Natural killer cell (primary cell): Measurements from ENCODE around the gene LCP2. TPM values are rescaled to one million over a fixed set of nuclear protein-coding genes. Genes with fewer than 3 reads are reported as not detected.

ENCODE experiments used
- ATAC-seq, 3 donors: fragments of 150-1000 bp in 2 of 3; fragments of 200-7000 bp in 1 of 3; cut with Tn5 transposase; 1 replicate in 1 of 3; 2 replicates in 2 of 3; pipeline ENCODE4 v1.10.0; 2021; ENCODE audit warnings: mild to moderate bottlenecking in 2 of 3, moderate library complexity in 2 of 3
- DNase-seq, 2 donors: peaks; one replicate each; pipeline versions ENCODE4 v3.0.0 to v3.0.0-alpha.2; 2013 to 2021; ENCODE audit warnings: mixed read lengths in 1 of 2
- H3K27ac ChIP-seq: one replicate; pipeline ENCODE4 v1.5.1; 2013; ENCODE audit warnings: mild to moderate bottlenecking, low read length
- H3K27me3 ChIP-seq: one replicate; pipeline ENCODE4 v1.6.1; 2013; ENCODE audit warnings: low read length; ENCODE audit not compliant: control insufficient read depth, insufficient read depth
- H3K36me3 ChIP-seq: one replicate; pipeline ENCODE4 v1.6.1; 2013; ENCODE audit warnings: low read length; ENCODE audit not compliant: control insufficient read depth, insufficient read depth
- H3K4me1 ChIP-seq: one replicate; pipeline ENCODE4 v1.6.1; 2013; ENCODE audit warnings: low read length; ENCODE audit not compliant: control insufficient read depth, insufficient read depth
- H3K4me3 ChIP-seq: one replicate; pipeline ENCODE4 v1.5.1; 2013; ENCODE audit warnings: low read length
- H3K9me3 ChIP-seq: one replicate; pipeline ENCODE4 v1.6.1; 2013; ENCODE audit warnings: low read length; ENCODE audit not compliant: control insufficient read depth, insufficient read depth
- H3K27ac Mint-ChIP-seq, 2 donors: one replicate each; pipeline ENCODE4 v1.8.0; 2022; ENCODE audit warnings: mild to moderate bottlenecking in 2 of 2, mixed read lengths in 2 of 2, moderate library complexity in 1 of 2
- H3K27me3 Mint-ChIP-seq, 2 donors: one replicate each; pipeline ENCODE4 v1.8.0; 2022; ENCODE audit warnings: low read depth in 2 of 2, mixed read lengths in 2 of 2
- H3K36me3 Mint-ChIP-seq: one replicate; pipeline ENCODE4 v1.8.0; 2022; ENCODE audit warnings: mixed read lengths
- H3K4me1 Mint-ChIP-seq, 2 donors: one replicate each; pipeline ENCODE4 v1.8.0; 2022; ENCODE audit warnings: mixed read lengths in 2 of 2
- H3K4me3 Mint-ChIP-seq: one replicate; pipeline ENCODE4 v1.8.0; 2022; ENCODE audit warnings: mild to moderate bottlenecking, moderate library complexity, mixed read lengths
- H3K9me3 Mint-ChIP-seq, 2 donors: one replicate each; pipeline ENCODE4 v1.8.0; 2022; ENCODE audit warnings: mixed read lengths in 2 of 2
- WGBS: methylation state at CpG from one replicate; pipeline ENCODE4 v1.1.7; 2013; ENCODE audit warnings: missing lambda C conversion rate; ENCODE audit not compliant: insufficient coverage; 5-methylcytosine and 5-hydroxymethylcytosine counted together
- intact Hi-C: fragments of 100-400 bp; cut with micrococcal nuclease; formaldehyde crosslinking; loops from one replicate; pipeline ENCODE4 v1.14.2; 2022
- total RNA-seq, 4 donors: library from RNA; stranded (reverse); fragments of 120-200 nt in 1 of 4; gene quantifications; one replicate each; pipeline versions ENCODE4 v1.2.3 to v1.2.4, GENCODE V29; 2013 to 2022
- TF ChIP-seq, protein P1 (sequence below): fragments of 200-600 bp; IDR thresholded peaks from one replicate; pipeline ENCODE4 v1.8.0; 2022; ENCODE audit warnings: antibody characterized with exemption

The LCP2 gene
- 100 to 1,000 TPM; 376 to 488 (median 450) TPM for total RNA-seq
- 280 TPM for total RNA-seq (2013)

- peak in 1 of 2 donors; percentile 77 for DNase-seq
Observed at GRCh38 chr5:170297589-170298462, at the start of gene LCP2. LCP2 (minus strand) TSS chr5:170297777; CDS start chr5:170297611, 166 bp downstream.

DNA sequence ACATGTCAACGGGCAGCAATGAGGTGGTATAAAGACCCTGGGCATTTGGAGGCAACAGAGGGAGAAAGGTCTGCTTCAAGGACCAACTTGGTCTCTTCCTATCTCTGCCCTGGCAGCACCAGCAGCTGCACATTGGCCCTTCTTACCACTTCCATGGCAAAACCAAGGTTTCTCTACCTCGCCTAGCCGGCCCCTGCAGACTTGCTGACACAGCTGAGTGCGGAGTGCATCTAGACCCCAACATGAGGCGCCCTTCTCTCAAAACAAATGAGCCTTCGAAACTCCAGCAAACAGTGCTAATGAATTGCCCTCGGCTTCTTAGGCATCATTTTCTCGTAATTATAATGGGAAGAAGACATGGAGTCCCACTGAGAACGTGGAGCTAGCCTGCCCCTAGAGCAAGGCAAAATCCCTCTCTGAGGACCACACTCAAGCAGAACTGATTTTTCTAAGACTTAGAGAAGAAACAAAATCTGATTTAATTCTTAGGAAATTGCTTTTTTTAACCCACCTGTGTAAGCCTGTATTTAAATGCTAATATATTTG lies 49.5 kb upstream of the LCP2 start:
- H3K9me3 Mint-ChIP-seq, result no peaks in the 10 kb centered on the region

More at GRCh38 chr5:170297589-170298462, at the start of gene LCP2:
- WGBS, result under 1% methylated on average over 10 of the region's 10 CpGs
- peaks cover 13% of the 10 kb centered on the region for H3K36me3 ChIP-seq
- H3K27ac ChIP-seq, result peak within 1 kb of the TSS; percentile 84
- Mint-ChIP-seq H3K27me3 (no peaks in the 10 kb centered on the region), H3K9me3 (no peaks in the 10 kb centered on the region), H3K4me3 (peak within 1 kb of the TSS; percentile 100), H3K27ac (peak within 1 kb of the TSS; percentile 94 to 99), H3K4me1 (peaks cover 66 to 81% of the 10 kb centered on the region in 2 donors), H3K36me3 (peaks cover 19% of the 10 kb centered on the region)
- H3K4me3 ChIP-seq, result peak within 1 kb of the TSS; percentile 90
- H3K4me1 ChIP-seq, result peaks cover 64% of the 10 kb centered on the region
- H3K27me3 ChIP-seq, result no peaks in the 10 kb centered on the region
- peak; percentile 47 to 65 (median 48) for ATAC-seq
- TF ChIP-seq, protein P1, sequence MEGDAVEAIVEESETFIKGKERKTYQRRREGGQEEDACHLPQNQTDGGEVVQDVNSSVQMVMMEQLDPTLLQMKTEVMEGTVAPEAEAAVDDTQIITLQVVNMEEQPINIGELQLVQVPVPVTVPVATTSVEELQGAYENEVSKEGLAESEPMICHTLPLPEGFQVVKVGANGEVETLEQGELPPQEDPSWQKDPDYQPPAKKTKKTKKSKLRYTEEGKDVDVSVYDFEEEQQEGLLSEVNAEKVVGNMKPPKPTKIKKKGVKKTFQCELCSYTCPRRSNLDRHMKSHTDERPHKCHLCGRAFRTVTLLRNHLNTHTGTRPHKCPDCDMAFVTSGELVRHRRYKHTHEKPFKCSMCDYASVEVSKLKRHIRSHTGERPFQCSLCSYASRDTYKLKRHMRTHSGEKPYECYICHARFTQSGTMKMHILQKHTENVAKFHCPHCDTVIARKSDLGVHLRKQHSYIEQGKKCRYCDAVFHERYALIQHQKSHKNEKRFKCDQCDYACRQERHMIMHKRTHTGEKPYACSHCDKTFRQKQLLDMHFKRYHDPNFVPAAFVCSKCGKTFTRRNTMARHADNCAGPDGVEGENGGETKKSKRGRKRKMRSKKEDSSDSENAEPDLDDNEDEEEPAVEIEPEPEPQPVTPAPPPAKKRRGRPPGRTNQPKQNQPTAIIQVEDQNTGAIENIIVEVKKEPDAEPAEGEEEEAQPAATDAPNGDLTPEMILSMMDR, result no peak
- H3K9me3 ChIP-seq, result no peaks in the 10 kb centered on the region
- intact Hi-C loops, result loop anchor here (1.0 to 10.0 kb wide), 3 partner anchors 33 to 1817 kb away; no protein-coding TSS in a partner anchor

DNA sequence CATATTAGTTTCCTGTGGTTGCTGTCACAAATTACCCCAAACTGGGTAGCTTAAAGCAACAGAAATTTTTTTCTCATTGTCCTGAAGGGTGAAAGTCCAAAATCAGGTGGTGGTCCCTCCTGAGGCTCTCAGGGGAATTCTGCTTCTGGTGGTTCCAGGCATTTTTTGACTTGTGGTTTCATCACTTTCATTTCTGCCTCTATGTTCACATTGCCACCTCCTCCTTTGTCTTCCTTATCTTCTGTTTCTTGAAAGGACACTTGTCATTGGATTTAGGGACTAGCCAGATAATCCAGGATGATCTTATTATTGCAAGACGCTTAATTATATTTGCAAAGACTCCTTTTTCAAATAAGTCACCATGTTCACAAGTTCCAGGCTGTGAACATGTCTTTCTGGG lies 48.4 kb upstream of the LCP2 start:
- Histone ChIP-seq H3K27me3 (no peaks in the 10 kb centered on the region), H3K4me3 (no peak overlapping the region), H3K36me3 (no peaks in the 10 kb centered on the region), H3K4me1 (no peaks in the 10 kb centered on the region), H3K9me3 (no peaks in the 10 kb centered on the region), H3K27ac (no peak overlapping the region)
- H3K4me1 Mint-ChIP-seq, result peaks cover 0 to 5% of the 10 kb centered on the region in 2 donors
- TF ChIP-seq, protein P1, result no peak
- peaks cover 27 to 35% of the 10 kb centered on the region in 2 donors for H3K27me3 Mint-ChIP-seq
- ATAC-seq (no peak), DNase-seq (no peak)
- no peaks in the 10 kb centered on the region for H3K9me3 Mint-ChIP-seq
- intact Hi-C loops, result no loop called here
- H3K27ac Mint-ChIP-seq, result no peak overlapping the region
- H3K4me3 Mint-ChIP-seq, result no peak overlapping the region
- no peaks in the 10 kb centered on the region for H3K36me3 Mint-ChIP-seq
- WGBS, result 100% methylated on average over 1 of the region's 1 CpG

More for the DNA sequence above, 49.5 kb upstream of the LCP2 start:
- no peaks in the 10 kb centered on the region for H3K27me3 ChIP-seq
- intact Hi-C loops, result no loop called here
- no peak overlapping the region for H3K27ac Mint-ChIP-seq
- peaks cover 27 to 36% of the 10 kb centered on the region in 2 donors for H3K27me3 Mint-ChIP-seq
- WGBS, result 89% methylated on average over 9 of the region's 9 CpGs
- no peaks in the 10 kb centered on the region for H3K9me3 ChIP-seq
- no peaks in the 10 kb centered on the region for H3K36me3 ChIP-seq
- H3K27ac ChIP-seq, result no peak overlapping the region
- TF ChIP-seq, protein P1, result no peak
- no peak for ATAC-seq
- no peaks in the 10 kb centered on the region for H3K4me1 ChIP-seq
- no peak overlapping the region for H3K4me3 ChIP-seq
- no peak overlapping the region for H3K4me3 Mint-ChIP-seq
- H3K4me1 Mint-ChIP-seq, result peaks cover 0 to 5% of the 10 kb centered on the region in 2 donors
- no peaks in the 10 kb centered on the region for H3K36me3 Mint-ChIP-seq
- no peak for DNase-seq
